ENCODE measurements around the gene TDRD9. TPM values are rescaled to one million over a fixed set of nuclear protein-coding genes. Genes with fewer than 3 reads are reported as not detected.
"Not testable (repeated sequence)": the region's sequence is repeated elsewhere in the genome, so short reads cannot be mapped to it uniquely, and the experiment has no call there.

The TDRD9 gene
- total RNA-seq, 2 experiments from 2014 or later, result 1.2 to 1.6 TPM

- Mint-ChIP-seq H3K4me3 (no peak overlapping the region), H3K36me3 (ENCODE audit: low read depth) (no peaks in the 10 kb centered on the region), H3K9me3 (no peaks in the 10 kb centered on the region), H3K4me1 (ENCODE audit: low read depth) (no peaks in the 10 kb centered on the region), H3K27ac (no peak overlapping the region), H3K27me3 (peaks cover 4% of the 10 kb centered on the region)
- ATAC-seq (no peak), DNase-seq (no peak)
- intact Hi-C loops (cut with micrococcal nuclease), result no loop called here
- POLR2A ChIA-PET, result no interaction called here
- CTCF ChIA-PET, result interaction anchor here (1.2 kb wide), 1 partner anchor 165 kb away, joined by 3 read pairs; no protein-coding TSS in a partner anchor
- TF ChIP-seq CTCF (IDR thresholded peaks at IDR 0.05), result no peak
Measured at GRCh38 chr14:103974575-103974974, 46.3 kb downstream of the TDRD9 start.

- ATAC-seq; POLR2A ChIA-PET; H3K36me3 Mint-ChIP-seq (ENCODE audit: low read depth); H3K27me3 Mint-ChIP-seq; H3K27ac Mint-ChIP-seq; H3K9me3 Mint-ChIP-seq; H3K4me3 Mint-ChIP-seq; H3K4me1 Mint-ChIP-seq (ENCODE audit: low read depth); intact Hi-C loops (cut with micrococcal nuclease): not testable (repeated sequence)
- CTCF ChIA-PET, result interaction anchor here (1.1 to 4.2 kb wide), 6 partner anchors 16 to 174 kb away, joined by 3 to 23 read pairs (median 6); no protein-coding TSS in a partner anchor
- peak; percentile 50 for TF ChIP-seq CTCF (IDR thresholded peaks at IDR 0.05)
- DNase-seq, result peak; percentile 48
Measured at GRCh38 chr14:103980623-103981238, 52.5 kb downstream of the TDRD9 start.

- peaks cover 8% of the 10 kb centered on the region for H3K9me3 Mint-ChIP-seq
Measured at GRCh38 chr14:103984196-103984595, 55.9 kb downstream of the TDRD9 start.

GRCh38 chr14:103989034-103989433, 60.8 kb downstream of the TDRD9 start:
- intact Hi-C loops (cut with micrococcal nuclease), result no loop called here
- H3K27me3 Mint-ChIP-seq, result peaks cover 19% of the 10 kb centered on the region
- ATAC-seq (no peak), DNase-seq (no peak)
- no peak for TF ChIP-seq CTCF (IDR thresholded peaks at IDR 0.05)
- no peaks in the 10 kb centered on the region for H3K36me3 Mint-ChIP-seq (ENCODE audit: low read depth)
- POLR2A ChIA-PET, result no interaction called here
- no peaks in the 10 kb centered on the region for H3K4me1 Mint-ChIP-seq (ENCODE audit: low read depth)
- H3K4me3 Mint-ChIP-seq, result no peak overlapping the region
- no peak overlapping the region for H3K27ac Mint-ChIP-seq
- CTCF ChIA-PET, result interaction anchor here (1.7 kb wide), 1 partner anchor 88 kb away, joined by 4 read pairs; no protein-coding TSS in a partner anchor
- H3K9me3 Mint-ChIP-seq, result peaks cover 12% of the 10 kb centered on the region

More at GRCh38 chr14:103984196-103984595, 55.9 kb downstream of the TDRD9 start:
- CTCF ChIA-PET, result no interaction called here
- intact Hi-C loops (cut with micrococcal nuclease), result no loop called here
- TF ChIP-seq CTCF (IDR thresholded peaks at IDR 0.05), result no peak
- Mint-ChIP-seq H3K4me1 (ENCODE audit: low read depth) (no peaks in the 10 kb centered on the region), H3K27me3 (peaks cover 12% of the 10 kb centered on the region), H3K27ac (no peak overlapping the region), H3K4me3 (no peak overlapping the region), H3K36me3 (ENCODE audit: low read depth) (no peaks in the 10 kb centered on the region)
- POLR2A ChIA-PET, result no interaction called here
- ATAC-seq, result no peak
- DNase-seq, result no peak

GRCh38 chr14:103989964-103990363, 61.7 kb downstream of the TDRD9 start:
- intact Hi-C loops (cut with micrococcal nuclease), result no loop called here
- no peak for DNase-seq
- no peak for TF ChIP-seq CTCF (IDR thresholded peaks at IDR 0.05)
- H3K9me3 Mint-ChIP-seq, result peaks cover 12% of the 10 kb centered on the region
- ATAC-seq, result no peak
- POLR2A ChIA-PET, result no interaction called here
- no peak overlapping the region for H3K27ac Mint-ChIP-seq
- CTCF ChIA-PET, result interaction anchor here (1.7 kb wide), 1 partner anchor 89 kb away, joined by 4 read pairs; no protein-coding TSS in a partner anchor
- no peak overlapping the region for H3K4me3 Mint-ChIP-seq
- no peaks in the 10 kb centered on the region for H3K4me1 Mint-ChIP-seq (ENCODE audit: low read depth)
- H3K27me3 Mint-ChIP-seq, result peaks cover 19% of the 10 kb centered on the region
- no peaks in the 10 kb centered on the region for H3K36me3 Mint-ChIP-seq (ENCODE audit: low read depth)

All from activated CD8-positive, alpha-beta T cell treated with anti-CD3 and anti-CD28 coated beads for 36 hours (primary cell).